GM18861 (cell line): ENCODE measurements around the gene ALDH1A3.
A peak's percentile ranks its signal among the peaks of the same experiment; 100 is the strongest.
"Not testable (repeated sequence)": the region's sequence is repeated elsewhere in the genome, so short reads cannot be mapped to it uniquely, and the experiment has no call there.

Source experiments
- ATAC-seq: cut with Tn5 transposase; IDR thresholded peaks from one replicate; pipeline ENCODE4 v1.9.1; 2021; ENCODE audit not compliant: unreplicated experiment

Gene ALDH1A3

DNA sequence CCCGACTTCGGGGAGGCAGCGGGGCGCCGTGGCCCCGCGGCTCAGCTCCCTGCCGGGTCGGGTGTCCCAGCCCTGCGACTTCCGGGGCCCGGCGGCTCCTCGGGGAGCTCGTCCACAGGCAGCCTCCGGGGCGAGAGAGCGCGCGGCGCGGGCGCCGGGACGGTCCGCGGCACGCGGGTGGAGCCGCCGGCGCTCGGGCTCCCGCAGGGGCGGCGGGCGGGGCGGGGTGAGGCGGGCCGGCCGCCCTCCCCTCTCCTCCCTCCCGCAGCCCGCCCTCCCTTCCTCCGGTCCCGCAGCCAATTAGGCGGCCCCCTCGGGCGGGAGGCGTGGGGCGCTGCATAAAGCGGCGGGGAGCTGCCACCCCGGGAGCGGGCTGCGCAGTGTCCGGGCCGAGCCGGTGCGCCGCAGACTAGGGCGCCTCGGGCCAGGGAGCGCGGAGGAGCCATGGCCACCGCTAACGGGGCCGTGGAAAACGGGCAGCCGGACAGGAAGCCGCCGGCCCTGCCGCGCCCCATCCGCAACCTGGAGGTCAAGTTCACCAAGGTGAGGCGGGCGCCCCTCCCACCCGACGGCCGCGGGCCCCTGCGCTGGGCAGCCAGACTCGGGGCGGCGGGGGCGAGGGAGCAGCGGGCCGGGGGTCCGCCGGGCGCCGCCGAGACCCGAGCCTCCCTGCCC is at the start of gene ALDH1A3:
ALDH1A3 (plus strand) TSS at position 368 of the 675 bp plus-strand sequence; CDS start at position 445, 77 bp downstream.
- ATAC-seq: no peak

DNA sequence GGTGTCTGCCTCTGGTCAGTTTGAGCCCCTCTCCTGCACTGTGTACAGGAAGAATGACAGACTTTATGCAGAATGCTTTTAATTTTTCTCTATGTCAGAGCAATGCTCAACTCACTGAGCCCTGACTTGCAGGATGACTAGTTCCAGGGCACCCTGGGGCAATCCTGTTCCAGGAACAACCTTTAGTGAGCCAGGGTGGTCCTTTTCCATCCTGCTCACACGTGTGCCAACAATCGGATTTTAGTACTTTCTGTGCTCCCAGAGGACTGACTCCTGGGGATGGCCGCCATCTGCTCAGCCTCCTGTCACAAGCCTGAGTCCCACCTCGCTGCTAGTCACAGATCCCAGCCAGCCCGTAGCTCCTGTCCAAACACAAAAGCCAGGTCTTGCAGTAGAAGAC is 48.2 kb upstream of the ALDH1A3 start:
- no peak for ATAC-seq

DNA sequence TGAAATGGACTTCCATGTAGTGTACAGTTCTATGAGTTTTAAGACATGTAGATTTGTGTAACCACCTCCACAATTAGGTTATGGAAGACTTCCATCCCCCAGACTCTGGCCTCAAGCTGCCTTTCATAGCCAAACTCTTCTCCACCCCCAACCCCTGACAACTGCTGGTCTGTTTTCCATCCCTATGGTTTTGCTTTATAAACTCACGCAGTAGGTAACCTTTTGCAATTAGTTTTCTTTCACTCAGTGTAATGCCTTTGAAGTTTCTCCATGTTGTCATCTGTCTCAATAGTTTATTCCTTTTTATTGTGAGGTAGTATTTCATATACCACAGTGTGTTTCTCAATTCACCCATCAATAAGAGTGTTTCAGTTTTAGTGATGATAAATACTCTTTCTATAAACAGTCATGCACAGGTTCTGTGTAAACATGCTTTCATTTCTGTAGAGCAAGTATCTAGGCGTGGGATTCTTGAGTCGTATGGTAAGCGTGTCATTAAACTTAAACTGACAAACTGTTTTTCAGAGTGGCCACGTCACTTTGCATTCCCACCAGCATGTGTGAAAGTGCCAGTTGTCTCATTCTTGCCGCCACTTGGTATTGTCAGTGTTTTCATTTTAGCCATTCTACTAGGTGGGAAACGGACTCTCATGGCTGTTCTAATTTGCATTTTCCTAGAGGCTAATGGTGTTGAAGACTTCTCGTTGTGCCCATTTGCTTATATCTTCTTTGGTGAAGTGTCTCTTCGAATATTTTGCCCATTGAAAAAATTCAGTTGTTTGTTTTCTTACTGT is 47.3 kb upstream of the ALDH1A3 start:
- ATAC-seq: no peak

DNA sequence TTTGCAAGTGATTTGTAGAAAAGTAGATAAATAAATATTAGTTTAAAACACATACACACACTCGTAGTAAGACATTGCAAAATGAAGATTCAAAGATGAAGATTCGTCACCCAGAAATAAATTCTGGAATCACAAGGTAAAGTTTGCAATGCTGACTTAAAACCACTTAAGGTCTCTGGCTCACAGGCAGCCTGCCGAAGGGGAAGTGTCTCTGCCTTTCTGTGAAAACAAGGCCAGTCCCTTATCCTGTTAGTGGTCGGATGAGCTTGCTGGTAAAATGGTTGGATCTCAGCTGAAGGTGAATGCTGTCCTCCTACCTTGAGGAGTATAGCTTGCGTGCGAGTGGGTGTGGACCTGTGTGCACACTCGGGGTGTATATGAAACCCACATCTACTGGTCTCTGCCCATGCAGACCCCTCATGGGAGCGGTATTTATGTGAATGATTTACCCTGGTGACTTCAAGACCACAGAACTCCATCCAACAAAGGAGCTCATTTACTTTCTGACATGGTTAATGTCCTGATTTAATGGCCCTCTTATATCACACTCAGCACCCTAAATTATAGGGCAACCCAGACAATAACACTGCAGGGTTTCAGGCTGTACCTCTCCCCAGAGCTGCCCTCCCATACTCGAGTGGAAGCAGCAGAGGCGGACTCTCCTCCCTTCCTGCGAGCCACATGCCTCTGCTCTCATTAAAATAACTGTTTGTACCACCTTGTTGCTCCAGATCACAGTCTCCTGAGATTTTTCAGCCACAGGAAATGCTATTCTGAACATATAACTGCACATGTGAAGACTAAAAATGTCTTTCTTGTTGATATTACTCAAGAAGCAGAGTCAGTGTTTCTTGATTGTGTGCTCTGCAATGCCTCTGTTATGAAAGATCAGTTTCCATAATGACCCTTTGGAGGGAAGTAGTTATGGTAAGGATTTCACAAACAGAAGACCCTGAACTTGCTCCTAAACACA is 45.9 kb upstream of the ALDH1A3 start:
- ATAC-seq: peak; percentile 64

DNA sequence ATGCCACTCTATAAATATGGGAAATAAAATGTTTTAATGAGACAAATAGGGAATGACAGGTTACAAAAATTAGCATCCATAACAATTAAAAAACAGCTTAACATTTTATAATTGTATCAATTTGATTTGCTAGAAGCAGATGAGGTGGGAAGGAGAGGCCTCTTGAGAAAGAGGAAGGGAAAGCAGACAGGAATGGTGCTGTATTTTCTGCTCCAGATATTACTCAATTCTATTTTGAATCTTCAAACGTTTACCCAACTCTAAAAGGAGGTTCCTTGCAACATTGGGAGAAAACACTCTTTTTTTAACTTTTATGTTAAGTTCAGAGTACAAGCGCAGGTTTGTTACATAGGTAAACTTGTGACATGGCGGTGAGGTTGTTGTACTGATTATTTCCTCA is 44.9 kb upstream of the ALDH1A3 start:
- ATAC-seq: no peak

DNA sequence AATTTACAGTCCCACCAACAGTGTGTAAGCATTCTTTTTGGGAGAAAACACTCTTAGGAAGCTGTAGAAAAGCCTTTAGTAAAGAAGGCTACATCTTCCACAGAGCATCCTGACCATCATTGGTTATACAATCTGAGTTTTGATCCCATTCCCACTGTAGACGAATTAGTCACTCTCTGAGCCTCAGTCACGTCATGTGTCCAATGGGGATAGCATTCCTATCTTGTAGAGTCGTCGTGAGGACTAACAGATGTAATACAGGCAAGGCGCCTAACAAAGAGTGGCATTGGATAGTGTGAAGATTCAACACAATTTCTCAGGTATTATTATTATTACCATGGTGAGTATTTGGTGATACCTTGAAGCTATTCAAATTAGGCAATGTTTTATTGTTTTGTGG is 44.0 kb upstream of the ALDH1A3 start:
- no peak for ATAC-seq

DNA sequence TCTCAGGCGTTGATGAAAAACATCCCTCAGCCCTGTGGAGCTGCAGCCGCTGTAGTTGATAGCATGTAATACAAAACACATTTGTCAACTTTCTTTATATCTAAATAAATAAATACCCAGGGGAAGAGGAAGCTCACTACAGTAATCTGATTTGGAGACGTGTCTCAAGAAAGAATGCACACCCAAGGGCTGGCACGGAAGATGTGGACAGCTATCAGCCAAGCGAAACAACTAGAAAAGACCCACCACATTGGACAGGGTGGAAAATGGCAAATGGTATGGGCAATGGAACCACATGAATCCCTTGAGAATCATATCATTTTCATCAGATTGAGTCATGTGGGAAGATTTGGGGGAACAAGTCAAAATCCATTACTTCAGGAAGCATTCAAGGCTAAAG is 43.1 kb upstream of the ALDH1A3 start:
- ATAC-seq: no peak

DNA sequence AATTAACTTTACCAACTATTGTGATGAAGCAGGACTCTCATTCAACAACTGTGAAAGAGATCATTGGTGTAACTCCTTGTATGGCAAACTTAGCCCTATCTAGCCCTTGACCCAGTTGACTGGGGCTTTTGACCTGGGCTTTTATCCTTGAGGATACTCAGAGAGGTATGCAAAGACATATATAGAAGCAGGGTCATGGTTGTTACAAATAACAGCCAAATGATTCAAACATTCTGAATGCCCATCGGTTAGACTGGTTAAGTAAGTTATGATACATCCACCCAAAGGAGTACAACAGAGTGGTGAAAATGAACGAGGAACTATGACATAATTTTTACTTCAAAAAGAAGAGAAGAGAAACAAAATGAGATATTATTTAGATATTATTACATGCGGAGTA is 38.2 kb upstream of the ALDH1A3 start:
- no peak for ATAC-seq

DNA sequence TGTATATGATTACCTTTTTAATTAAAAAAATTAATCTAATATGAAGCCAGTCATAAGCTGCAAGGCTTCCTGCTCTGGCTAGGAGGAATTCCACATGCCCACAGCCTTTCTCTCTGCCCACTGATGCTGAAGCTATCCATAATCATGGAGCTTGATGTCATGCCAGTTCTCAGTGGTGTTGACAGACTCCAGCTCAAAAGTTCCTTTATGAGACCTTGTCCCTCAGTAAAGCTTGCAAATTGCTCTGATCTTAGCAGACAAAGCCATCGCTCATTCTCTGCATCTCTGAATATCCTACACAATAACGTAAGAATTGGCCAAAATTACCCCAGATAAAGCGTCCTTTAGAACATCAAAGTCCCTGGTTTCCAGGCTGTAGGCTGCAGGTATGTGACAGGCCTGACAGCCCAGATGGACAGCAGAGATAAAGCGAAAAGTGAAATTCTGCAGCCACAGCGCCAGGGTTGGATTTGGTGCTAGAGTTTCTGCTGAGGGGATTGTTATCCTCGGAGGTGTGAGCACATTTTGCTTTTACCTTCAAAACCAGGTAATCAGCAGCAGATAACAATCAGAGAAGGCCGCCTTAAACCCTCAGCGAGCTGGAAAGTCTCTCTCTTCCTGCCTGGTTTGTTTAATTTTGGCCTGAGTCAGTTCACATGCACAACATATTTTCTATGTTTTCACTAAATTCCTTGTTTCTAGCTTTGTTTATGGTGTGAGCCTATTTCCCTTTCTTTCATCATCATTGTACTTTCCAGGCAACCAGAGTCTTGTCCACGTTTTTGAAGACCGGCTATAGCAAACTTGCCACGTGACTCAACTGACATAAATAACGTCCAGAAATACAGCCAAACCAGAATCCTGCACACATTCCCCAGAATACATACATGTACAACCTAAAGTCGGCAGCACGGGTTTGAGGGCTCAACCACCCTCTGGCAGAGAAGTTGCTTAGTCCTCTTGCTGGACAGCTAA is 36.6 kb upstream of the ALDH1A3 start:
- ATAC-seq: no peak

DNA sequence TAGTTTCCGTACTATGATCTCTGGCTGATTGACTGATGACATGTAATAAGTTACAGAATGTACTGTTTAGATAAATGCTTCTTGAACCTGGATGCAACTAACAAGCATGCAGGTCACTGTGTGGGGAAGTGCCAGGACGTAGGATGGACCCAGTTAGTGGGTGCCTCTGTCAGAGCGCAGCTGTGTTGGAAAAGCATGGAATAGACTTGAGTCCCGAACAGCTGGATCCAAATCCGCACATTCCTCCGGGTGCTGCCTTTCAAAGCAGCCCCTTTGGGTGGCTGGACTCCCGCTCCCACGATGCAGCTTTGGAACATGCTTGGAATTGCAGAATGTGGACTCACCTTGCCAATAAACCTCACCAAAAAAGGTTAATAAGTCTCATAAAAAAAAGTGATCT is 35.5 kb upstream of the ALDH1A3 start:
- no peak for ATAC-seq

DNA sequence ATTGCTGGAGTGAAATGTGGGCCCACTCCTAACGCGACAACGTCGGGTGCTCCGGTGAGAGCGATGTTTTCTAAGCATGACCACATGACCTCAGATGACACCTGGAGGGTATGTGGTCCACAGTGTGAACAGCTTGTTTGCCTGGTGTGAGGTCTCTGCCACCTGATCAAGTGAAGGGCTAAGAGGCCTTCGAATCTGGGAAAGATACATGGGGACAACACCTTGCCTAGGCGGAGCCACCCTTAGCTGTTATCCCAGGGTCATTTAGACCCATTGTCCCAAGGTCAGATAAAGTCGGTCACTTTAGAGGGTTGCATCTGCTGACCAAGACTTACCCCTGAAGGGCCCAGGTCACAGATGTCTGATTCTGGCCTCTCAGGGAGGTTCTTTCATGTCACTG is 34.9 kb upstream of the ALDH1A3 start:
- ATAC-seq: no peak

DNA sequence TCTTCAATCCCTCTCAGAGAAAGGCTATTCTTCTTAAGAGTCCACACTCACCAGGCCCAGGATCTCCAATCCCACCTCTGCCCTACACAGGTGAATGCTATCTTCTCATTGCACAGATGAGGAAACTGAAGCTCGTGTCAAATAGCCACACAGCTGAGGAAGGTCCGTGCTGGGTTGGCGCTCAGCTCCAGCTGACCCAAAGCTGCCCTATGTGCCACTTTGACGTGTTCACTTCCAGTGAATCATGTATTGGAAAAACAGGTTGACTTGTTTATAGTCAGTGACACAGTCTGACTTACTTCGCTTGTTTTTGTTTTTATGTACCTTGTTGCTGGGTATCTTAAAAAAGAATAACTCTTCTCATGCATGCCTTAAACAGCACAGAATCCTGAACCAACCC is 32.4 kb upstream of the ALDH1A3 start:
- ATAC-seq: no peak

DNA sequence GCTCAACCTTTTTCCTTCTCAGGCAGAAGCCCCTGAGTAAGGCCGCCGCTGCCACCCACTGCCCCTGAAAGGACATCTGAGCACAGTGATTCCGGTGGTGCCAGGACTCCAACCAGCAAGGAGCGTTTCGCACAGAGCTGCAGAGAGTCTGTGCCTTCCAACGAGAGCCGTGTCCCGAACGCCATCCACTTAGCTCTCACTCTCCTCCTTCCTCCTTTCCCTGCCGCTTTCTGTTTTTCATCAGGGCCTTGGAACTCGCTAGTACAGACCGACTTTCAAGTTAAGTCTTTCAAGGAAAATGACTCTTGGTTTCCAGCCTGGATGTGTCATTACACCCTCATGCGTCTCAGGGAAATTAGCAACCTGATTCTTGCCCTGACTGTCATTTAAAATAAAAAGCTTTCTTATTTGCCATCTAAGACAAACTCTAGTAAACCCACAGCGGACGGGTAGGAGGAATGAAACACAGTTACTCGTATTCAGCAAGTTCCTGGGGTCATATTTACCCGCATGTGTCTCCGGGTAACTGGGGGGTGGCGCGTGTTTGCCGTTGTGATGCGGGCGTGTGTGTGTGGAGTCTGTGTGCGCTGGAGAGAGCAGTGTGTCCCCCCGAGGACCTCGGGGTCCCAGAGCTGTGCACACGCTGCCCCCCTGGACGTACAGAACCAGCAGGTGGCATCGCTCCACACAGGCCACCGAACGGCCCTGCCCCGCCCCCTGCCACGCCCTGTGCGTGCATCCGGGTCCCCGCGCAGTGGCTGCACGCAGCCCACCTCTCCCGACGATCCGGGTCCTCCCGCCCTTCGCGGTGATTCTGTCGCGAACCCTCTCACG is 30.4 kb upstream of the ALDH1A3 start:
- ATAC-seq: no peak

DNA sequence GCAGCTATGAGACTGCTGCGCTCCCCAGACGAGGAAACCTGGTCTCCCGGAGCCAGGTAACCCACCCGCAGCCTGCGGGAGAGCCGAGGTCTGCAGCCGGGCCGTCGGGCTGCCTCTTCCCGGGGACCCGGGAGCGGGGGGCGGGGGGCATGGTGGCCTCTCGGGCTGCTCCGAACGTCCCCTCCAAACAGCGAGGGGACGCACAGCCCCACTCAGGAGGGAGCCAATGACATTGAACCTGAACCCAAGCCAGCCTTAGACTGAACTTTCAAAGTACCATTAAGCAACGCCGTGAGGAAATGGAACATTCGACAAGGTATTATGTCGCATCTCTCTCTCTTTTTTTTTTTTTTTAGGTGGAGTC is 29.8 kb upstream of the ALDH1A3 start:
- no peak for ATAC-seq

DNA sequence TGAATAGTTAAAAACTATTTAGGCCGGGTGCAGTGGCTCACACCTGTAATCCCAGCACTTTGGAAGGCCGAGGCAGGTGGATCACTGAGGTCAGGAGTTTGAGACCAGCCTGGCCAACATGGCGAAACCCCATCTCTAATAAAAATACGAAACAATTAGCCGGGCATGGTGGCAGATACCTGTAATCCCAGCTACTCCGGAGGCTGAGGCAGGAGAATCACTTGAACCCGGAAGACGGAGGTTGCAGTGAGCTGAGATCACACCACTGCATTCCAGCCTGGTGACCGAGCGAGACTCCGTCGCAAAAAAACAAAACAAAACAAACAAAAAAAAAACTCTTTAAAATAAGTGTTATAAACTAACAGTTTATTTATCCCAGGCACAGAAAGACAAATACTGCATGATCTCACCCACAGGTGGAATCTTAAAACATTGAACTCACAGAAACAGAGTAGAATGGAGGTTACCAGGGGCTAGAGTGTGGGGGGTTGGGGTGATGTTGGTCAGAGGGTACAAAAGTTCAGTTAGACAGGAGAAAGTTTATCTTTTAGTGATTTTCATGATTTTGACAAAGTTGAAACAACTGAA is 28.1 kb upstream of the ALDH1A3 start:
- not testable (repeated sequence) for ATAC-seq

DNA sequence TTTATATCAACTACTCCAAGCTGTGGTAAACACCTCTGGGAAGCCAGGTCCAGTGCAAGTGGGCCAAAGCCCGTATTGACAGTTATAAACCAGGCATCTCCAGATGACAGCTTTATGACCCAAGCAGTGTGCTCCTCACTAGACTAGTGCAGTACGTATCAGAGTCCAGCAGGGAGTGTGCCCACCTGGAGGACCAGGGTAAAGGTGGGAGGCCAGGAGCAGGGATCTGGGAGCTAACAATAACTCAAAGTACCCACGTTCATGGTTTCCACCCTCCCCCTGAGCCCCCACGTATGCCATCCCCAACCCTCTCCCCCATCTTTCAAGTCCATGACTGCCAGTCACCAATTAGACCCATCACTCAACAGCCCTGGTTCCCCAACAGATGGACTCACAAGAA is 27.0 kb upstream of the ALDH1A3 start:
- ATAC-seq: no peak

DNA sequence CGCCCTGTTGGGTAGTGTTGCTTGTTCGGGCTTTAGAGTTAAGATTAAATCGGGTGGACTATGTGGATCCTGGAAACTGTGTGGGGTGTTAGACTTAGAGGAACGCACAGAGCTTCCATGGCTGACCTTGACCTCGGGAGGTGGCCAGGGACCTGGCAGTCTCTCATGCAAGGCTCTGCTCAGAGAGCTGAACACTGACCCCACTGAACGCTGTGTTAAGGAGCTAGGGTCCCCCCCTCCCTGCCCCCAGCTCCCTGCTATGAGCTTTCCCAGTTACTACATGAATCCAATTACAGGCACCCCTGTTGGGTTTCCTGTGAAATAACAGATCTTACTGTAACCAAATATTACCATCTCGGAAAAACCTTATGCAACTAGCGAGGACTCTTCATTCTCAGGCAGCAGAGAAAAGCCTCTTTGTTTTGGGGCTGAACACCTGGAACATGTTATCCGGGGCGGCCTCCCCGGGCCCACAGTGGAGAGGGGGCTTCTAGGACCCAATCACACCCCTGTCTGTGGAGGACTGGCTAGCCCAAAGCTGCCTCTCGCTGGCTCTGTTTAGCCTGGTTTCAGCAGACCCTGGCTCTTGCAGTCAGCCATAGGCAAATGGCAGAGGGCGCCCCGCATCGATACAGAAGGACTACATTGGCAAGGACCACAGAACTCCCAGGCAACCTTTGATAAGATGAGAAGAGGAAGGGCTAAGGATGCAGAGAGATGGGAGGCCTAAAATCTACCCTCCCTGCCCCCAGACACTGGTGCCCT is 25.8 kb upstream of the ALDH1A3 start:
- no peak for ATAC-seq

DNA sequence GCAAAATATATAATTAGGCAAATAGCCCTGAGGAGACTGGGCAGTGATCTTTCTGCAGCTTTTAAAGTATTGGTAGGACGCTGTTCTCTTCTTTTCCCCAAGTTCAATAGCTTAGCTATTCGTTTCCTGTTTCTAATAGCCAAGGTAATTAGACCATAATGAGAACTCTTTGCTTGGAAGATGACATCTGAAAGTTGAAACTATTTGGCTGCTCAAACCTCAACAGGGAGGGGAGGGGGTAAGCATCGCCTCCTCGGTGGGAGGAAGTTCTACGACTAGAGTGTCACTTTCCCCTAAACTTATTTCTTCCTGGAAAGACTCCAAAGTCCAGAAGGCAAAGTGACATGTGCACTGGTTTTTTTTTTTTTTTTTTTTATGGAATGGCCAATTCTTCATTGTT is 22.8 kb upstream of the ALDH1A3 start:
- no peak for ATAC-seq
